OCI-LY7 (cell line): ENCODE data around the gene CDH22.

ENCODE experiments used
- EZH2phosphoT487 ChIP-seq: fragments of 200-600 bp; sonication (generic); IDR thresholded peaks from 2 replicates; pipeline ENCODE4 v1.6.1; 2018; ENCODE audit warnings: low read depth, borderline replicate concordance, mild to moderate bottlenecking, mixed run types, antibody characterized with exemption, low read length, moderate library complexity, mixed read lengths
- TF ChIP-seq, protein P1 (sequence below): fragments of 200-600 bp; sonication (generic); conservative IDR thresholded peaks from 2 replicates; pipeline ENCODE4 v1.5.1; 2014; ENCODE audit warnings: mild to moderate bottlenecking, antibody characterized with exemption, low read length, moderate library complexity, mixed read lengths

DNA sequence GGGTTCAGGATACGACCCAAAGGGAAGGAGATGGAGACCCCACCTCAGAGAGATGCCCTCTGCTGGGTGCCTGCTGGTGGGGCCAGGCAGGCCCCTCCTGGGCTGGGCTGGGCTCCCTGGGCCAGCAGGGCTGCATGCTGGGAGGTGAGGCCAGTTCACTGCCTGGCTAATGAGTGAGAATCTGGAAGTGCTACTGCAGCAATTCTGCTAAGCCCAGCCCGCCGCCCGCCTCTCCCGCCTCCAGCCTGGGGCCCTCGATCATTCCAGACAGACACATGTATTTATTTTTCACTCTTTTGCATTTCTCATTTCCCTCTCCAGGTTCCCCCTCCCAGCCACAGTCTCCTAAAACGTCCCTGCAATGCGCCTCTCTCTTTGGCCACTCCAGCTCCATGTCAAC, 79.6 kb downstream of the CDH22 start:
- TF ChIP-seq, protein P1, sequence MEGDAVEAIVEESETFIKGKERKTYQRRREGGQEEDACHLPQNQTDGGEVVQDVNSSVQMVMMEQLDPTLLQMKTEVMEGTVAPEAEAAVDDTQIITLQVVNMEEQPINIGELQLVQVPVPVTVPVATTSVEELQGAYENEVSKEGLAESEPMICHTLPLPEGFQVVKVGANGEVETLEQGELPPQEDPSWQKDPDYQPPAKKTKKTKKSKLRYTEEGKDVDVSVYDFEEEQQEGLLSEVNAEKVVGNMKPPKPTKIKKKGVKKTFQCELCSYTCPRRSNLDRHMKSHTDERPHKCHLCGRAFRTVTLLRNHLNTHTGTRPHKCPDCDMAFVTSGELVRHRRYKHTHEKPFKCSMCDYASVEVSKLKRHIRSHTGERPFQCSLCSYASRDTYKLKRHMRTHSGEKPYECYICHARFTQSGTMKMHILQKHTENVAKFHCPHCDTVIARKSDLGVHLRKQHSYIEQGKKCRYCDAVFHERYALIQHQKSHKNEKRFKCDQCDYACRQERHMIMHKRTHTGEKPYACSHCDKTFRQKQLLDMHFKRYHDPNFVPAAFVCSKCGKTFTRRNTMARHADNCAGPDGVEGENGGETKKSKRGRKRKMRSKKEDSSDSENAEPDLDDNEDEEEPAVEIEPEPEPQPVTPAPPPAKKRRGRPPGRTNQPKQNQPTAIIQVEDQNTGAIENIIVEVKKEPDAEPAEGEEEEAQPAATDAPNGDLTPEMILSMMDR, result no peak
- no peak for TF ChIP-seq EZH2phosphoT487
